Stimulated activated CD4-positive, alpha-beta T cell treated with anti-CD3 and anti-CD28 coated beads, Interleukin-12 subunit alpha, Interleukin-12 subunit beta, amount 100 ng/mL, for 4 hours (primary cell): ENCODE data around the gene EIF3L.

Experiments
- DNase-seq: peaks from one replicate; pipeline ENCODE4 v3.0.0-alpha.2; 2020

Gene EIF3L

GRCh38 chr22:37817705-37818408 lies 31.4 kb upstream of the EIF3L start:
- peak; percentile 88 for DNase-seq

- DNase-seq, result peak; percentile 66
Measured at GRCh38 chr22:37818409-37819104, 30.7 kb upstream of the EIF3L start.

GRCh38 chr22:37819105-37819433 lies 30.1 kb upstream of the EIF3L start:
- no peak for DNase-seq

- DNase-seq, result no peak
Measured at GRCh38 chr22:37820350-37820749, 28.9 kb upstream of the EIF3L start.

- no peak for DNase-seq
Measured at GRCh38 chr22:37822079-37822833, 27.0 kb upstream of the EIF3L start.

- DNase-seq, result no peak
Measured at GRCh38 chr22:37823134-37823985, 25.9 kb upstream of the EIF3L start, which contains the start of gene GALR3. TSS of gene GALR3 (plus strand) at chr22:37823382. CDS start at chr22:37823407, 25 bp downstream.

- DNase-seq, result no peak
Measured at GRCh38 chr22:37824674-37825641, 24.3 kb upstream of the EIF3L start.

- no peak for DNase-seq
Measured at GRCh38 chr22:37827056-37827455, 22.2 kb upstream of the EIF3L start.

- no peak for DNase-seq
Measured at GRCh38 chr22:37830093-37830842, 19.0 kb upstream of the EIF3L start.

- no peak for DNase-seq
Measured at GRCh38 chr22:37831472-37831871, 17.7 kb upstream of the EIF3L start.

- DNase-seq, result no peak
Measured at GRCh38 chr22:37832022-37832857, 17.0 kb upstream of the EIF3L start.

- DNase-seq, result no peak
Measured at GRCh38 chr22:37842015-37842793, 7.0 kb upstream of the EIF3L start.

GRCh38 chr22:37843741-37844089 lies 5.5 kb upstream of the EIF3L start:
- DNase-seq, result peak; percentile 51

GRCh38 chr22:37844904-37845329 lies 4.3 kb upstream of the EIF3L start:
- no peak for DNase-seq

- DNase-seq, result no peak
Measured at GRCh38 chr22:37846433-37846832, 2.8 kb upstream of the EIF3L start.

- no peak for DNase-seq
Measured at GRCh38 chr22:37848587-37849088, 581 bp upstream of the EIF3L start.

GRCh38 chr22:37850801-37851200 lies 1.6 kb downstream of the EIF3L start:
- DNase-seq, result no peak

- DNase-seq, result no peak
Measured at GRCh38 chr22:37852418-37852817, 3.2 kb downstream of the EIF3L start.

- no peak for DNase-seq
Measured at GRCh38 chr22:37854946-37855345, 5.7 kb downstream of the EIF3L start.
